Left lobe of liver (tissue), 2 donors: Measurements from ENCODE around the gene MDM2. TPM values are rescaled to one million over a fixed set of nuclear protein-coding genes. Genes with fewer than 3 reads are reported as not detected.
"Not testable (repeated sequence)": the region's sequence is repeated elsewhere in the genome, so short reads cannot be mapped to it uniquely, and the experiment has no call there.

Experiments used
- ATAC-seq: fragments of 200-7000 bp; cut with Tn5 transposase; one replicate; pipeline ENCODE4 v1.9.1; 2020; ENCODE audit warnings: mild to moderate bottlenecking, moderate library complexity
- DNase-seq: peaks from one replicate; pipeline ENCODE4 v3.0.0-alpha.2; 2020; ENCODE audit warnings: low spot score
- total RNA-seq: library from RNA; stranded (reverse); gene quantifications from one replicate; pipeline ENCODE4 v1.2.1, GENCODE V29; 2021
- donor health status: DM: no; HTN: no; CAD: no; lungs with moderate emphysema.
- donor health status: DM: no; HTN: yes; CAD: no.

Gene MDM2
- total RNA-seq, 1 donor from 2014 or later: 49.2 TPM

DNA sequence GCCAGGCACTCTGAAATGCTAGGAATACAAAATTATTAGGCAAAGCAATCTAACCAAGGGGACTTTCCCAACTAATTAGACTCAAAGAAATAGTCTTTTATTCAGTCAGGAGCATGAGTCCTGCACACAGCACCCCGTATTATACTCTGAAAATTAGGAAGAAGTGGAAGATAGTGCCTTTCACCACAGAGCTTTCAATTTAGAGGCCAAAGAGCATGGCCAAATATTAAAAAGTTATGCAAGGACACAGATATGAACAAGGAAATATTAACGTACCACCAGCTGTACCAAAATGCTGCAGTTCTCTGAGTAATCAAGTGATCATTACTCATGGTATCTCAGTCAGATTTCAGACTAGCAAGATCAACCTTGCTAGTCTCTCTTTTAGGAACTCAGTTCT lies 22.6 kb upstream of the MDM2 start:
- no peak for ATAC-seq
- no peak for DNase-seq

DNA sequence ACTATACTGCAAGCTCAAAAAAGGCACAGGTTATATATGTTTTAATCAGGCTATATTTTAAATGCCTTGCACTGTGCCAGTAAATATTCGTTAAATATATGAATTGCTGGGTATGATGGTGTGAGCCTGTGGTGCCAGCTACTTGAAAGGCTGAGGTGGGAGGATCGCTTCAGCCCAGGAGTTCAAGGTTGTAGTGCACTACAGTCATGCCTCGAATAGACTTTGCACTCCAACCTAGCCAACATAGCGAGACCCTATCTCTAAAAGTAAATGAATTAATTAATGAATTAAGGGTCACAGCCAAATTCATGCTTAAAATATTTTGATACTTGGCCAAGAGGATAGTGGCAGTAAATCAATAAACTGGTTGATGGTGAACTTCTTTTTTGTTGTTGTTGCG lies 22.2 kb upstream of the MDM2 start:
- DNase-seq: no peak
- no peak for ATAC-seq

DNA sequence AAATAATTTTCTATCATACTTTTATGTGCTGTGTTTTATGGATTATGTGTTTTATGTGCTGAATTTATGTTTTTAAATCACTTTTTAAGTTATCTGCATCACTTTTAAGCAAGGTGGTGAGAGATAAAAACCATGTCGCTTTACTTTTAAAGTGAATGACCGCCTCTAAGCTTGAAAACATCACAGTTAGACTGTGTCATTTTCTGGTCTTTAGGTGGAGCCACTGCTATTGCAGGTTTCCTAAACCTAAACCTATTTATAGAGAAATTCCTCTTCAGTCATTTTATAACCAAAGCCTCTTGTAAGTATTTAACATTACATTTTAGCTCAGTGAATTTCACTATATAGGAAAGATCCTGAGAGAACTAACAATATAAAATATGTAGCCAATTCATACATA lies 21.0 kb upstream of the MDM2 start:
- DNase-seq (no peak), ATAC-seq (peak; percentile 11)

DNA sequence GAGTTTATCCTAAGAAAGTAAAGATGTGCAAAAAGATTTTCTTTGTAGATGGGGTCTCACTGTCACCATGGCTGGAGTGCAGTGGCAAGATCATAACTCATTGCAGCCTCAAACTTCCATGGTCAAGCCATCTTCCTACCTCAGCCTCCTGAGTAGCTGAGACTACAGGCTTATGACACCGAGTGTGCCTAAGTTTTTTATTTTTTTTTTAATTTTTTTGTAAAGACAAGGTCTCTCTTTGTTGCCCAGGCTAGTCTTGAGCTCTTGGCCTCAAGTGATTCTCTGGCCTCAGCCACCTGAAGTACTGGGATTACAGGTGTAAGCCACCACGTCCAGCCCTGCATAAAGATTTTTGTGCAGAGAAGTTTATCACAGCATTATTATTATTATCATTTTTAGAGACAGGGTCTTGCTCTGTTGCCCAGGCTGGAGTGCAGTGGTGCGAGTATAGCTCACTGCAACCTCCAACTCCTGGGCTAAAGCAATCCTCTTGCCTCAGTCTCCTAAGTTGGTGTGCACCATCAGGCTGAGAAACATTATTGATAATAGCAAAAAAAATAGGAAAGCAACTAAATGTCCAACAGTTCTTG lies 19.3 kb upstream of the MDM2 start:
- no peak for ATAC-seq

DNA sequence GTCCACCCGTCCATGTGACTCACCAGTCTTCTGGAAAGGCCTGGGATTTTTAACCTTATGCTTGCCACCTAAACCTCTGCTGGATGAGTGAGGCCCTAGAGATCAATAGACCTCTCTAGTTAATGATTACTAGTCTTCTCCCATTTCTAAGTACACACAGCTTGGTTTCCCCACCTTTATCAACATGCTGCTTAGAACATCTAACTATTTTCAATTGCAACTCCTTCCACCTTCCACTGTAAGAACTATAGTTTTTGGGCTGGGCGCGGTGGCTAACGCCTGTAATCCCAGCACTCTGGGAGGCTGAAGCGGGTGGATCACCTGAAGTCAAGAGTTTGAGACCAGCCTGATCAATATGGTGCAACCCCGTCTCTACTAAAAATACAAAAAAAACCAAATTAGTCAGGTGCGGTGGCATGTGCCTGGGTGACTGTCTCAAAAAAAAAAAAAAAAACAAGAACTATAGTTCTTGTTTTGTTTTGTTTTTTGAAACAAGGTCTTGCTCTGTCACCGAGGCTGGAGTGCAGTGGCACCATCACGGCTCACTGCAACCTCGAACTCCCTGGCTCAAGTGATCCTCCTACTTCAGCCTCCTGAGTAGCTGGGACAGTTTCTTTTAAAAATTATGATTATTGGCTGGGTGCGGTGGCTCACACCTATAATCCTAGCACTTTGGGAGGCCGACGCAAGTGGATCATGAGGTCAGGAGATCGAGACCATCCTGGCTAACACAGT lies 18.7 kb upstream of the MDM2 start:
- DNase-seq (peak; percentile 67), ATAC-seq (peak; percentile 79)

More for the DNA sequence above, 19.3 kb upstream of the MDM2 start:
- no peak for DNase-seq

DNA sequence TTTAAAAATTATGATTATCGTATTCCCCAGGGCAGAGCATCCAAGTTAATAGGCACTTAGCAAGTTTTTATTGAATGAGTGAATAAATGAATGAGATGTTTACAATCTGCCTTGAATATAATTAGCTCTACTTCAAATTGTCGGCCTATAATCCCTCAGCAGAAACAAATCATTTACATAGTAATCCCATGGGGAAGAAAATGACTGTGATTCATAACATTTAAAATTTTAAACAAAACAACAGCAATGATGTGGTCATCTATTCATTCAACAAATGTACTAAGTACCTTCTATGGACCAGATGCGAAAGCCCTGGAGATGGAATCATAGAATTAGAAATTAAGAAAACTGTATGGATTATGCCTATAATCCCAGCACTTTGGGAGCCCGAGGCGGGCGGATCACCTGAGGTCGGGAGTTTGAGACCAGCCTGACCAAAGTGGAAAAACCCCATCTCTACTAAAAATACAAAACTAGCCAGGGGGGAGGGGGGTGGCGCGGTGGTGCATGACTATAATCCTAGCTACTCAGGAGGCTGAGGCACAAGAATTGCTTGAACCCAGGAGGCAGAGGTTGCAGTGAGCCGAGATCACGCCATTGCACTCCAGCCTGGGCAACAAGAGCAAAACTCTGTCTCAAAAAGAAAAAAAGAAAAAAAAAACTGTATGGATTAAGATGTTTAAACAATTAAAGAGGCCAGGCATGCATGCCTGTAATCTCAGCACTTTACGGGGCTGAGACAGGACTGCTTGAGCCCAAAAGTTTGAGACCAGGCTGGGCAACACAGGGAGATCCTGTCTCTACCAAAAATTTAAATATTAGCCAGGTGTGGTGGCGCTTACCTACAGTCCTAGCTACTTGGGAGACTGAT lies 17.7 kb upstream of the MDM2 start:
- no peak for ATAC-seq
- DNase-seq: no peak

DNA sequence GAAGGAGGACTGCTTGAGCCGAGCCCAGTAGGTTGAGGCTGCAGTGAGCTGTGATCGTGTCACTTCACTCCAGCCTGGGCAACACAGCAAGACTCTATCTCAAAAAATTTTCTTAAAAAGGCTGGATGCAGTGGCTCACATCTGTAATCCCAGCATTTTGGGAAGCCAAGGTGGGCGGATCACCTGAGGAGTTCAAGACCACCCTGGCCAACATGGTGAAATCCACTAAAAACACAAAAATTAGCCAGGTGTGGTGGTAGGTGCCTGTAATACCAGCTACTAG lies 17.1 kb upstream of the MDM2 start:
- no peak for ATAC-seq

DNA sequence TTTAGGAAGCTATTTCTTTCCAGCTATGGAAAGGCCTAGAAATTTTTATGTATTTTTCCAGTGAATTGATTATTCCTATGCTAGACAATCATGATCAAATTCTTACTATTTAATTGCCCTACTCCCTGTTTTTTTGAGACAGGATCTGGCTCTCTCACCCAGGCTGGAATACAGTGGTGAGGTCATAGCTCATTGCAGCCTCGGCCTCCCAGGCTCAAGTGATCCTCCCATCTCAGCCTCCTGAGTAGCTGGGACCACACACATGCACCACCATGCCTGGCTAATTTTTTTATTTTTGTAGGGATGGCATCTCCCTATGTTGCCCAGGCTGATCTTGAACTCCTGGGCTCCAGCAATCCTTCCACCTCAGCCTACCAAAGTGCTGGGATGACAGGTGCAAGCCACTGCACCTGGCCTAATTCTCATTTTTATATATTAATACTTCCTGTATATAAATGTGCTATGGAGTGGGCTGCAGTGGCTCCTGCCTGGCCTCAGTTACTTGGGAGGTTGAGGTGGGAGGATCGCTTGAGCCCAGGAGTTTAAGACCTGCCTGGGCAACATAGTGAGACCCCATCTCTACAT lies 16.0 kb upstream of the MDM2 start:
- DNase-seq: no peak
- no peak for ATAC-seq

More for the DNA sequence above, 17.1 kb upstream of the MDM2 start:
- DNase-seq: no peak

DNA sequence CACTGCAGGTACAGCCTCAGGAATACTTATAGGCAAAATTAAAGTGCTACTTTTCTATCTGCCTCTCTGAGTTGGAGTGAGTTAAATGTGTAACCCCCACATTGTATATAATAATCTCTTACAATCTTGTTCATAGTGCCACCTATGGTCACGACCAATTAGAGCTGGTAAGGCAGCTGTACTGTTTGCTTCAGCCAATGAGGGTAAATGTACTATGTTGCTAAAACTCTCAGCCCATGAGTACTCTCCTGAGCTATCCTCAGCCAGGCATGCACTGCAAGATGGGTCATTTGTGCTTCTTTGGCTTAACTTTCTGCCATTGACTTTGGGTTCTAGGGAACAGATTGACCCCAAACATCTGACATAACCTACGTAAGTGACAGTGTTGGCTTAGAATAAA lies 15.0 kb upstream of the MDM2 start:
- peak; percentile 75 for ATAC-seq
- DNase-seq: no peak

DNA sequence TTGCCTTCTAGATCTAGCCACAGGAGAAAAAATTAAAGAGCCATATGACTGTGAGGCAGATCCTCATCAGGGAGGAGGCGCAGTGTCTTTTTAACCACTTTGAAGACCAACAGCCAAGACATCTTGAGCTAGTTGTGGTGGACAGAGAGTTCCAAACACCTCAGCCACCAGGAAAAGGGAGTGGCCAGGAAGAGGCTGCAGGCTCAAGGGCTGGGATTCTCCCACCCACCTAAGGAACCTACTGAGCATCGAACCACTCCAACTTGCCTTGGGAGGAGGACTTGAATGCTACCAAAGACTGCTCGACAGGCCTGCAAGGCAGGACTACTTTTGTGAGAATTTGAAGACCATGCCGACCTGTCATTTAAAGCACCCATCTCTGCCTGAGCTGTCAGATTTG lies 14.5 kb upstream of the MDM2 start:
- no peak for DNase-seq
- ATAC-seq: no peak

DNA sequence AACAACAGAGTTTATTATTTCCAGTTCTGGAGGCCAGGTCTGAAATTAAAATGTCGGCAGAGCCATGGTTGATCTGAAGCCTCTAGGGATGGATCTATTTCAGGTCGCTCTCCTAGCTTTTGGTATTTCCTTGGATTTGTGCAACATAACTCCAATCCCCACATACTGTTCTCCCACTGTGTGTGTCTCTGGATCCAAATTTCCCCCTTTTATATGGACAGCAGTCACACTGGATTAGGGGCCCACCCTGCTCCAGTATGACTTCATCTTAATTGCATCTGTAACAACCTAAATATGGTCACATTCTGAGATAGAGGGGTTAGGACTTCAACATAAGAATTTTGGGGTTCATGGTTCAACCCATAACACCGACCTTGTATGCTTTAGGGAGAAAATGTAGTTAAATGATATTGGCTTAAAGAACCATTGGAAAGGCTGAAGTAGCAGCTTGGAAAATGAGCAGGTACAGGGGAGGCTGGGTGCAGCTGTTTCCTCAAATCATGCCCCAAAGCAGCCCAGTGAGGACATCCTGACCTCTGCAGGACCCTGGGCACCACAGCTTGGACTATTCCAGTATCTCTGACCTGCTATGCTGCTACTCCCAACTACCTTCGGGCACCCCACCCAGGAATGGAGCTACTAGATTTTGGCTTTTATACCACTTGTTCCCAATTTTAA lies 13.9 kb upstream of the MDM2 start:
- peak; percentile 19 for DNase-seq
- ATAC-seq: no peak

DNA sequence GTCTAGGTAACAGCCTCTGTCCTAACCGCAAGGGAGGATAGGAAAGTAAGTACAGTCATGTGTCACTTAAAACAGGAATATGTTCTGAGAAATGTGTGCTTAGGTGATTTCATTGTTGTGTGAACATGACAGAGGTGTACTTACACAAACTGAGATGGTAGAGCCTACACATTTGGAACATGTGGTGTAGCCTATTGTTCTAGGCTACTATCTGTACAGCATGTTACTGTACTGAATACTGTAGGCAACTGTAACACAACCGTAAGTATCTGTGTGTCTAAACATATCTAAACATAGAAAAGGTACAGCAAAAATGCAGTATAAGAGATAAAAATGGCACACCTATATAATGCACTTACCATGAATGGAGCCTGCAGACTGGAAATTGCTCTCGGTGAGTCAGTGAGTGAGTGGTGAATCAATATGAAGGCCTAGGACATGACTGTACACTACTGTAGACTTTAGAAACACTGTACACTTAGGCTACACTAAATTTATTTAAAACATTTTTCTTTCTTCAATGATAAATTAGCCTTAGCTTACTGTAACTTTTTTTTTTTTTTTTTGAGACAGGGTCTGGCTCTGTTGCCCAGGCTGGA lies 13.2 kb upstream of the MDM2 start:
- DNase-seq (no peak), ATAC-seq (no peak)

DNA sequence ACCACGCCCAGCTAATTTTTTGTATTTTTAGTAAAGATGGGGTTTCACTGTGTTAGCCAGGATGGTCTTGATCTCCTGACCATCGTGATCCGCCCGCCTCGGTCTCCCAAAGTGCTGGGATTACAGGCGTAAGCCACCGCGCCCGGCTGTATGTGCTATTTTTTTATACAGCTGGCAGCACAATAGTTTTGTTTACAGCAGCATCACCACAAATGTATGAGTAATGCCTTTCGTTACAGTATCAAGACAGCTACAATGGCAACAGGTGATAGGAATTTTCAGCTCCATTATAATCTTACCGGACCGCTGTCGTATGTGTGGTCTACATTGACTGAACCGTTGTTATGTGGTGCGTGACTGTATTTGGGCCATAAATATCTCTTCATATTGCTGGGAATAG lies 11.6 kb upstream of the MDM2 start:
- ATAC-seq: no peak
- no peak for DNase-seq

DNA sequence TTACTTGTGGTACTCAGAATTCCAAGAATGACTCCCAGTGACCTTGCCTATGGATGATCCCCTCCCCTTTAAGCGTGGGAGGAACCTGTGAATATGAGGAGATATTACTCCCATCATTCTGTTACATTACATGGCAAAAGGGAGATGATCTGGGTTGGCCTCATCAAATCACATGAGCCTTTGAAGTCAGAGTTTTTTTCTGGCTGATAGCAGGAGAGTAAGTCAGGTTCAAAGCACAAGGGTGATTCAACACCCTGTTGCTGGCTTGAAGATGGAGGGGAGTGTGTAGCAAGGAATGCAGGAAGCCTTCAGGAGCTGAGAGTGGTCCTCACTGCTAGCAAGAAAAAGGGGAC lies 9.1 kb upstream of the MDM2 start:
- DNase-seq (no peak), ATAC-seq (no peak)

DNA sequence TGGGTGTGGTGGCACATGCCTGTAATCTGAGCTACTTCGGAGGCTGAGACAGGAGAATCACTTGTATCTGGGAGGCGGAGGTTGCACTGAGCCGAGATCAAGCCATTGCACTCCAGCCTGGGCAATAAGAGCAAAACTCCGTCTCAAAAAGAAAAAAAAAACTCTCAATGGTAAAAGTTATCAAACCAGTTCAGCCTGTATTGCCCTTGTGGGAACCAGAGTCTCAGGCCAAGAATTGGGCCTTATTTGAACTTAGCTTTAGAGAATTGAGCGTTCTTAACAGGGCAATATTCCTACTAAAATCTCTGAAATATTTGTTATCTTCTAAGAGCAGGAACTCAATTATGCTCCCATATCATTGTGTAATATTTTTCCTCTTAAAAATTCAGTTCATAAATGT lies 7.7 kb upstream of the MDM2 start:
- DNase-seq: no peak
- no peak for ATAC-seq

DNA sequence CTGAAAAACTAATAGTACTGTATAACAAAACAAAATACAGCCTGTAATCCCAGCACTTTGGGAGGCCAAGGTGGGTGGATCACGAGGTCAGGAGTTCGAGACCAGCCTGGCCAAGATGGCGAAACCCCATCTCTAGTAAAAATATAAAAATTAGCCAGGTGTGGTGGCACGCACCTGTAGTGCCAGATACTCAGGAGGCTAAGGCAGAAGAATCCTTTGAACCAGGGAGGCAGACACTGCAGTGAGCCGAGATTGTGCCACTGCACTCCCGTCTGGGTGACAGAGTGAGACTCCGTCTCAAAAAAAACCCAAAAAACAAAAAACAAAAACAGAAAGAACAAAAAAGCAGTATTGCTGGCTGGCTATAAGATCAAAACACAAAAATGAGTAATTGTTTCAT lies 6.9 kb upstream of the MDM2 start:
- not testable (repeated sequence) for ATAC-seq, DNase-seq

DNA sequence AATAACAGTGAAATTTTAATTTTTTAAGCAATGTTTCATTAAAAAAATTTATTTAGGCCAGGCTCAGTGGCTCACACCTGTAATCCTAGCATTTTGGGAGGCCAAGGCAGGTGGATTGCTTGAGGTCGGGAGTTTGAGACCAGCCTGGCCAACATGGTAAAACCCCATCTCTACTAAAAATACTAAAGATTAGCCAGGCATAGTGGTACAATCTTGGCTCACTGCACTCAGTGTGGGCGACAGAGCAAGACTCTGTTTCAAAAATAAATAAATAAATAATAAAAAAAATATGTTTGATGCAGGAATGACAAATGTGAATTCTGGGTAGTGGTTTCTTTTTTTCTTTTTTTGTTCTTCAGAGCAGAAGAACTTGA lies 5.6 kb upstream of the MDM2 start:
- DNase-seq, ATAC-seq: not testable (repeated sequence)

DNA sequence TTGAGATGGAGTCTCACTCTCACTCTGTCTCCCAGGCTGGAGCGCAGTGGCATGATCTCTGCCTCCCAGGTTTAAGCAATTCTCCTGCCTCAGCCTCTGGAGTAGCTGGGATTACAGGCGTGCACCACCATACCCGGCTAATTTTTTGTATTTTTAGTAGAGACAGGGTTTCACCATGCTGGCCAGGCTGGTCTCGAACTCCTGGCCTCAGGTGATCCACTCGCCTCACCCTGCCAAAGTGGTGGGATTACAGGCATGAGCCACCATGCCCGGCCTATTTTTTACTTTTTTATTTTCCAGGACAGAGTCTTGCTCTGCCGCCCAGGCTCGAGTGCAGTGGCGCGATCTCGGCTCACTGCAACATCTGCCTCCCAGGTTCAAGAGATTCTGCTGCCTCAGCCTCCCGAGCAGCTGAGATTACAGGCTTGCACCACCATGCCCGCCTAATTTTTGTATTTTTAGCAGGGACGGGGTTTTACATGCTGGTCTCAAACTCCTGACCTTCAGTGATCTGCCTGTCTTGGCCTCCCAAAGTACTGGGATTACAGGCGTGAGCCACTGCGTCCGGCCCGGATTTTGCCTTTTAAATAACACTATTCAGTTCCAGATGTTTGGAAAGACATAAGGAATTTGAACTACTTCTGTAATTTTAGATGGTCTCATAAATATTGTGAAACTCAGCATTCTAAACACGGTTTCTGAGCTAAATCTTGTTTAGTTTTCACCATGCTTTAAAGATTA lies 4.9 kb upstream of the MDM2 start:
- ATAC-seq: not testable (repeated sequence)

DNA sequence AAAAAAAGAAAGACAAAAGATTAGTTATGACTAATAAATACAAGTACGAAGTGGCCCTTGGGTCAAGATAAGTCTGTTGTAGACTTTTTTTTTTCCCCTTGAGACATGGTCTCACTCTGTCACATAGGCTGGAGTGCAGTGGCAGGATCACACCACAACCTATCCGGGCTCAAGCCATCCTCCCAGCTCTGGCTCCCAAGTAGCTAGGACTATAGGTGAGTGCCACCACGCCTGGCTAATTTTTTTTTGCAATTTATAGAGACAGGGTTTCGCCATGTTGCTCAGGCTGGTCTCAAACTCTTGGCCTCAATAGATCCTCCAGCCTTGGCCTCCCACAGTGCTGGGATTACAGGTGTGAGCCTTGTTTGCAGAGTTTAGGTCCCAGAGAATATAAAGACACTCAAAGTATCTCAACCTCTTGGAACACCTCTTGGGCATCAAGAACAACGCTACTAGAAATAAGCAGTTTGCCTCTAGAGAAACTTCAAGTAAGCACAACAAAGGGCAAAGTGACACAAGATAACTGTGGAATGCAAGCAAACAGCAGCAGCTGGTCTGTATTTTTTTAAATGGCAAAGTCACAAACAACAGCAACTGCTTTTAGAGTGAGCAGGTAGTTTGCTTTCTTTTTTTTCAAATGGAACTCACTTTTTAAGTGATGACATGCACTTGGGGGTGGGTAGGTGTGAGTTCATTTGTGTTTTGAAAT lies 3.9 kb upstream of the MDM2 start:
- DNase-seq (no peak), ATAC-seq (no peak)

More for the DNA sequence above, 4.9 kb upstream of the MDM2 start:
- DNase-seq: not testable (repeated sequence)
